ENCODE results near the gene MBIP.

Gene MBIP

DNA sequence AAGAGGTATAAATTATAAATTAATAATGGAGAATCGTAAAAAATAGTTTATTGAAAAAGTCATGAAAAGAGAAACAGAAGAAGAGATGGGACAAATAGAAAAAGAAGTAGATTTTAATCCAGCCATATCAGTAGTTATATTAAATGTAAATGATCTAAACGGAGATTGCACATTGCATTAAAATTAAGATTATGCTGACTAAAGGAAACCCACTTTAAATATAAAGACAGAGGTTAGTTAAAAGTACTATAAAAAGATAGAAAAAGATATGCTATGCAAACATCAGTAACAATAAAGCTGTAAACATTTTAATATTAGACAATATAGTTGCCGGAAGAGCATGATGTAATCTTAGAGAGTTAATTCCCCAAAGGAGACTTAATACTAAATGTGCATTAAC, 5.4 kb upstream of the MBIP start:
- in situ Hi-C loops (cut with HindIII; ENCODE audit: low sequenced_read_pairs), result no loop called here
- no peak for DNase-seq (ENCODE audit: low read depth, low spot score)
- no peak overlapping the region for H3K4me3 ChIP-seq (ENCODE audit: low read depth, low read length)
- TF ChIP-seq, protein P1, sequence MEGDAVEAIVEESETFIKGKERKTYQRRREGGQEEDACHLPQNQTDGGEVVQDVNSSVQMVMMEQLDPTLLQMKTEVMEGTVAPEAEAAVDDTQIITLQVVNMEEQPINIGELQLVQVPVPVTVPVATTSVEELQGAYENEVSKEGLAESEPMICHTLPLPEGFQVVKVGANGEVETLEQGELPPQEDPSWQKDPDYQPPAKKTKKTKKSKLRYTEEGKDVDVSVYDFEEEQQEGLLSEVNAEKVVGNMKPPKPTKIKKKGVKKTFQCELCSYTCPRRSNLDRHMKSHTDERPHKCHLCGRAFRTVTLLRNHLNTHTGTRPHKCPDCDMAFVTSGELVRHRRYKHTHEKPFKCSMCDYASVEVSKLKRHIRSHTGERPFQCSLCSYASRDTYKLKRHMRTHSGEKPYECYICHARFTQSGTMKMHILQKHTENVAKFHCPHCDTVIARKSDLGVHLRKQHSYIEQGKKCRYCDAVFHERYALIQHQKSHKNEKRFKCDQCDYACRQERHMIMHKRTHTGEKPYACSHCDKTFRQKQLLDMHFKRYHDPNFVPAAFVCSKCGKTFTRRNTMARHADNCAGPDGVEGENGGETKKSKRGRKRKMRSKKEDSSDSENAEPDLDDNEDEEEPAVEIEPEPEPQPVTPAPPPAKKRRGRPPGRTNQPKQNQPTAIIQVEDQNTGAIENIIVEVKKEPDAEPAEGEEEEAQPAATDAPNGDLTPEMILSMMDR (IDR thresholded peaks at IDR 0.05; ENCODE audit: low read depth, low read length), result no peak

DNA sequence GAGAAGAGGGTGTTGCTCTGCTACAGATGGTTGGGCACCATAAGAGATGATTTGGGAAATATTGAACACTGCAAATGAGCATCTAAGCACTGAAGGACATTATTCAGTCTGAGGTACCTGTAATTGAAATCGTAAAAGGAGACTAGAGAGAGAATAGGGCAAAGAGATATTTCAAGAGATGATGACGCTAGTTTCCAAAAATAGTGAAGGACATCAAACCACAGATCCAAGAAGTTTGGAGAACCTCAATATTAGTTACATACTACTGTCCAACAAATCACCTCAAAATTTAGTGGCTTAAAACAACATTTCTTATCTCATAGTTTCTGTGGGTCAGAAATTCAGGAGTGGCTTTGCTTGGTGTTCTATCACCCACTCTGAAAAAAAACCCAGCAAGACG, 4.5 kb upstream of the MBIP start:
- in situ Hi-C loops (cut with HindIII; ENCODE audit: low sequenced_read_pairs), result no loop called here
- H3K4me3 ChIP-seq (ENCODE audit: low read depth, low read length), result no peak overlapping the region
- DNase-seq (ENCODE audit: low read depth, low spot score), result no peak
- TF ChIP-seq, protein P1 (IDR thresholded peaks at IDR 0.05; ENCODE audit: low read depth, low read length), result no peak

DNA sequence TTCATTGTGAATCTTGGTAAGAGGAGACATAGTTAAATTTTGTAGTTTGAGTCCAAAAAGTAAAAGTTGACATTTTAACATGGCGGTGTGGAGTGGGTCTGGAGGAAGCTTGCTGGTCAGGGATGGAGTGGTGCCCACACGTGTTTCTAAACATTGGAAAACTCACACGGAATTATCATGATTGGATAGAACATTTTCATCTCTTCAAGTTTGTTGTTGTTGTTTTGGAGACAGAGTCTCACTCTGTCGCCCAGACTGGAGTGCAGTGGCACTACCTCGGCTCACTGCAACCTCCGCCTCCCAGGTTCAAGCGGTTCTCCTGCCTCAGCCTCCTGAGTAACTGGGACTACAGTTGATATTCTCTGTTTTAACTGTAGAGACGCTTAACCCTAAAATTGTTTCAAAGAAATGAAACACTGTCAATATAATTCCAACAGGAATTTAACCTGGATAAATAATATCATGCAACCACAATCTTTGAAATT, 502 bp upstream of the MBIP start:
- peak overlapping the region; percentile 64 for H3K4me3 ChIP-seq (ENCODE audit: low read depth, low read length)
- in situ Hi-C loops (cut with HindIII; ENCODE audit: low sequenced_read_pairs), result no loop called here
- TF ChIP-seq, protein P1 (IDR thresholded peaks at IDR 0.05; ENCODE audit: low read depth, low read length), result no peak
- no peak for DNase-seq (ENCODE audit: low read depth, low spot score)

DNA sequence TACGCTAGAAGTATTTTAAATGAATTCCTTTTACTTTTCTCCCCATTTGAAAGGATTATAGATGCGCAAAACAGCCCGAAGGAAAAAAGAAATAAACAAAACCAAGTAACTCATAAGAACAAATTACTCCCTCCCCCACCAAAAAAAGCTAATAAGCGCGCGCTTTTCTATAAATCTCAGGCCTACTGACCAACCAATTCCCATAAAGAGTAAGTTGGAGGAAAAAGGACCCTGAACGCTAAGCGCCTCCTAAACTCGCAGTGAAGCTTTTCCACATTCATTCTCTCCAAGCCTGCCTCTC, 588 bp downstream of the MBIP start:
- TF ChIP-seq, protein P1 (IDR thresholded peaks at IDR 0.05; ENCODE audit: low read depth, low read length), result no peak
- no peak for DNase-seq (ENCODE audit: low read depth, low spot score)
- in situ Hi-C loops (cut with HindIII; ENCODE audit: low sequenced_read_pairs), result no loop called here
- peak overlapping the region; percentile 64 for H3K4me3 ChIP-seq (ENCODE audit: low read depth, low read length)

DNA sequence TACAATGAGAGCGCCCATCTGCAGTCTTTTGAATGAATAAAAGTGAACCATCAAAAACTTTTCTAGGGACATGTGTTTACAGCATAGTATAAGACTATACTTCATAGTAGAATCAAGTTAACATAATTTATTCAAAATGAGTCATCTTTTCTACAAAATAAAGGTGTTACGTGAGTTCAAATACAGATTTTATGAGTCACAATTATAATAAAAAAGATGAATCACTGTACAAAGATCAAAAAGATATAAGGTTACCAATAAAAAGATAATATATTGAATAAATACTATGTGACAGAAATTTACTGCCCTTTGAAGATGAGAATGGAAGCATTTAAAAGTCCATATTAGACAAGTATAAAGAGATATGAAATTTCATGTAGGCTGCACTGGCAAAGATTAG, 2.8 kb downstream of the MBIP start:
- no peak for DNase-seq (ENCODE audit: low read depth, low spot score)
- in situ Hi-C loops (cut with HindIII; ENCODE audit: low sequenced_read_pairs), result no loop called here
- H3K4me3 ChIP-seq (ENCODE audit: low read depth, low read length), result no peak overlapping the region
- TF ChIP-seq, protein P1 (IDR thresholded peaks at IDR 0.05; ENCODE audit: low read depth, low read length), result no peak

DNA sequence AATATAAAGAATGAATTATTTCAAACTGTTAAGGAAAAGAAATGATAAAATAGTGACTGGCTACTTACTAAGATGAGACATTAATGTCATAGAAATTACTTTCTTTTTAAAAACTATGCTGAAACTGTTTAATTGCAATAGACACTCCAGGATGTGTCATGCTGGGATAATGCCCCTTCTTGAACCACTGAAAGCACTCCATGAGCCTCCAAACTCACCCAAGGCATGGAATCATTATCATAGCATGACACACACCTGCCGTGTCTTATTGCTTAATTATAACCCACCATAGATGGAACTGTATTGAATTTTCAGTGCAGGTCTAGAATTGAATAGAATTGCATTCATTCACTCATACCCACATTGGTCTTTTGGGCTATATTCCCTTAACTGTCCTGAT, 4.3 kb downstream of the MBIP start:
- DNase-seq (ENCODE audit: low read depth, low spot score), result no peak
- H3K4me3 ChIP-seq (ENCODE audit: low read depth, low read length), result no peak overlapping the region
- TF ChIP-seq, protein P1 (IDR thresholded peaks at IDR 0.05; ENCODE audit: low read depth, low read length), result no peak
- in situ Hi-C loops (cut with HindIII; ENCODE audit: low sequenced_read_pairs), result no loop called here
